Esophagus muscularis mucosa (tissue), 4 donors: ENCODE results near the gene IGSF5. TPM values are rescaled to one million over a fixed set of nuclear protein-coding genes. Genes with fewer than 3 reads are reported as not detected.

Source experiments
- DNase-seq: peaks from one replicate; pipeline ENCODE4 v3.0.0-alpha.2; 2017; ENCODE audit errors: extremely low spot score
- H3K27ac ChIP-seq, 4 donors: fragments of 200-600 bp; sonication (generic); replicated peaks in 1 of 4; 1 replicate in 3 of 4; 2 replicates in 1 of 4; pipeline ENCODE4 v1.5.1; 2016 to 2019; ENCODE audit warnings: mild to moderate bottlenecking in 1 of 4
- H3K27me3 ChIP-seq, 4 donors: fragments of 200-600 bp; sonication (generic); one replicate each; pipeline versions ENCODE4 v1.5.1 to v1.6.0; 2016 to 2019
- H3K36me3 ChIP-seq, 4 donors: fragments of 200-600 bp; sonication (generic); one replicate each; pipeline ENCODE4 v1.5.1; 2016 to 2019
- H3K4me1 ChIP-seq, 4 donors: fragments of 200-600 bp; sonication (generic); one replicate each; pipeline ENCODE4 v1.5.1; 2016 to 2019
- H3K4me3 ChIP-seq, 4 donors: fragments of 200-600 bp; sonication (generic); 1 replicate in 2 of 4; 2 replicates in 2 of 4; pipeline ENCODE4 v1.5.1; 2016 to 2019; ENCODE audit warnings: mild to moderate bottlenecking in 4 of 4, moderate library complexity in 1 of 4
- H3K9me3 ChIP-seq, 4 donors: fragments of 200-600 bp; sonication (generic); 1 replicate in 3 of 4; 2 replicates in 1 of 4; pipeline ENCODE4 v1.5.1; 2016 to 2019
- CTCF ChIP-seq, 3 experiments: fragments of 200-600 bp in 2 of 3; fragments of 450-650 bp in 1 of 3; sonication (generic) in 2 of 3; IDR thresholded peaks; one replicate each; pipeline ENCODE4 v1.5.1; 2017 to 2019; ENCODE audit warnings: antibody characterized with exemption in 3 of 3, mild to moderate bottlenecking in 2 of 3, moderate library complexity in 1 of 3
- EP300 ChIP-seq: sonication (generic); formaldehyde crosslinking; IDR thresholded peaks from one replicate; pipeline ENCODE4 v1.6.1; 2017; ENCODE audit warnings: antibody characterized with exemption
- POLR2A ChIP-seq: fragments of 450-650 bp; IDR thresholded peaks from one replicate; pipeline ENCODE4 v1.6.1; 2017; ENCODE audit warnings: antibody characterized with exemption, moderate library complexity, mild to moderate bottlenecking, low read depth
- POLR2AphosphoS5 ChIP-seq, 2 donors: sonication (generic); formaldehyde crosslinking; IDR thresholded peaks; one replicate each; pipeline ENCODE4 v1.6.1; 2017; ENCODE audit warnings: antibody characterized with exemption in 2 of 2
- WGBS: methylation state at CpG from one replicate; pipeline ENCODE4 v1.1.5; 2018; 5-methylcytosine and 5-hydroxymethylcytosine counted together
- intact Hi-C: fragments of 100-400 bp; cut with DNase I; formaldehyde crosslinking; loops from one replicate; pipeline ENCODE4 v1.15.1; 2023
- total RNA-seq, 4 donors: library from RNA; depleted of rRNA; stranded (reverse); fragments of >200 nt; gene quantifications; one replicate each; pipeline versions ENCODE4 v1.1.0 to v1.2.1, GENCODE V29; 2016

The IGSF5 gene
- total RNA-seq, 4 donors from 2014 or later, result not detected

GRCh38 chr21:39707316-39707715 is 37.7 kb upstream of the IGSF5 start:
- 77% methylated on average over 1 of the region's 1 CpG for WGBS

GRCh38 chr21:39710866-39711265 is 34.1 kb upstream of the IGSF5 start:
- 96% methylated on average over 8 of the region's 8 CpGs for WGBS
- intact Hi-C loops, result no loop called here
- no peak for DNase-seq
- Histone ChIP-seq H3K9me3 (no peaks in the 10 kb centered on the region), H3K36me3 (no peaks in the 10 kb centered on the region), H3K4me1 (peaks cover 0 to 4% (median 0%) of the 10 kb centered on the region in 4 donors), H3K27ac (no peak overlapping the region), H3K27me3 (peaks cover 0 to 4% (median 0%) of the 10 kb centered on the region in 4 donors), H3K4me3 (no peak overlapping the region)
- TF ChIP-seq CTCF (IDR thresholded peaks at IDR 0.05) (no peak), POLR2AphosphoS5 (IDR thresholded peaks at IDR 0.05) (no peak), EP300 (no peak), POLR2A (no peak)

More at GRCh38 chr21:39707316-39707715, 37.7 kb upstream of the IGSF5 start:
- H3K4me1 ChIP-seq, result no peaks in the 10 kb centered on the region
- H3K4me3 ChIP-seq, result no peak overlapping the region
- no peaks in the 10 kb centered on the region for H3K36me3 ChIP-seq
- no peak overlapping the region for H3K27ac ChIP-seq
- peaks cover 0 to 6% (median 0%) of the 10 kb centered on the region in 4 donors for H3K9me3 ChIP-seq
- peaks cover 0 to 4% (median 0%) of the 10 kb centered on the region in 4 donors for H3K27me3 ChIP-seq
- intact Hi-C loops, result no loop called here
- TF ChIP-seq POLR2A (no peak), CTCF (IDR thresholded peaks at IDR 0.05) (no peak), EP300 (no peak), POLR2AphosphoS5 (IDR thresholded peaks at IDR 0.05) (no peak)
- DNase-seq, result no peak

- DNase-seq, result no peak
- WGBS, result 81% methylated on average over 7 of the region's 7 CpGs
- H3K4me1 ChIP-seq, result peaks cover 0 to 4% (median 0%) of the 10 kb centered on the region in 4 donors
- H3K36me3 ChIP-seq, result no peaks in the 10 kb centered on the region
- intact Hi-C loops, result no loop called here
- no peak overlapping the region for H3K4me3 ChIP-seq
- no peak overlapping the region for H3K27ac ChIP-seq
- no peaks in the 10 kb centered on the region for H3K9me3 ChIP-seq
- peaks cover 0 to 4% (median 0%) of the 10 kb centered on the region in 4 donors for H3K27me3 ChIP-seq
- TF ChIP-seq EP300 (no peak), POLR2A (no peak), CTCF (IDR thresholded peaks at IDR 0.05) (no peak), POLR2AphosphoS5 (IDR thresholded peaks at IDR 0.05) (no peak)
These were observed 32.7 kb upstream of the IGSF5 start for GRCh38 chr21:39712273-39712672.

- WGBS, result 57% methylated on average over 3 of the region's 3 CpGs
- H3K4me1 ChIP-seq, result peaks cover 0 to 4% (median 0%) of the 10 kb centered on the region in 4 donors
- no peak for TF ChIP-seq POLR2AphosphoS5 (IDR thresholded peaks at IDR 0.05)
- TF ChIP-seq POLR2A, result no peak
- no peak for TF ChIP-seq CTCF (IDR thresholded peaks at IDR 0.05)
- TF ChIP-seq EP300, result no peak
- no peaks in the 10 kb centered on the region for H3K9me3 ChIP-seq
- intact Hi-C loops, result no loop called here
- H3K27ac ChIP-seq, result no peak overlapping the region
- H3K27me3 ChIP-seq, result peaks cover 0 to 4% (median 0%) of the 10 kb centered on the region in 4 donors
- no peak for DNase-seq
- H3K4me3 ChIP-seq, result no peak overlapping the region
- H3K36me3 ChIP-seq, result no peaks in the 10 kb centered on the region
These were observed 32.0 kb upstream of the IGSF5 start for GRCh38 chr21:39712976-39713375.

- no peak overlapping the region for H3K4me3 ChIP-seq
- intact Hi-C loops, result loop anchor here (2.0 kb wide), 1 partner anchor 195 kb away; no protein-coding TSS in a partner anchor
- H3K4me1 ChIP-seq, result peaks cover 0 to 4% (median 0%) of the 10 kb centered on the region in 4 donors
- H3K27ac ChIP-seq, result no peak overlapping the region
- no peak for TF ChIP-seq POLR2A
- TF ChIP-seq EP300, result no peak
- no peak for TF ChIP-seq CTCF (IDR thresholded peaks at IDR 0.05)
- TF ChIP-seq POLR2AphosphoS5 (IDR thresholded peaks at IDR 0.05), result no peak
- WGBS, result 91% methylated on average over 7 of the region's 7 CpGs
- no peak for DNase-seq
- H3K9me3 ChIP-seq, result no peaks in the 10 kb centered on the region
- peaks cover 0 to 4% (median 0%) of the 10 kb centered on the region in 4 donors for H3K27me3 ChIP-seq
- H3K36me3 ChIP-seq, result no peaks in the 10 kb centered on the region
These were observed 31.1 kb upstream of the IGSF5 start for GRCh38 chr21:39713905-39714304.
